ENCODE results near the gene IGLL1.
A peak's percentile ranks its signal among the peaks of the same experiment; 100 is the strongest.

IGLL1 gene

GRCh38 chr22:23571486-23571885 lies 8.6 kb downstream of the IGLL1 start:
- TF ChIP-seq CTCF (IDR thresholded peaks at IDR 0.05; ENCODE audit: low read depth, low read length) = no peak

GRCh38 chr22:23570681-23571080 lies 9.4 kb downstream of the IGLL1 start:
- Histone ChIP-seq H3K27me3 (no peaks in the 10 kb centered on the region), H3K4me1 (no peaks in the 10 kb centered on the region)

More at GRCh38 chr22:23571486-23571885, 8.6 kb downstream of the IGLL1 start:
- H3K36me3 ChIP-seq = no peaks in the 10 kb centered on the region
- no peaks in the 10 kb centered on the region for H3K4me1 ChIP-seq
- no peak overlapping the region for H3K4me3 ChIP-seq (ENCODE audit: low read depth, low read length)
- no peaks in the 10 kb centered on the region for H3K27me3 ChIP-seq
- no peaks in the 10 kb centered on the region for H3K9me3 ChIP-seq
- no peak for DNase-seq

GRCh38 chr22:23569716-23570115 lies 10.4 kb downstream of the IGLL1 start:
- no peak for TF ChIP-seq CTCF (IDR thresholded peaks at IDR 0.05; ENCODE audit: low read depth, low read length)
- no peaks in the 10 kb centered on the region for H3K27me3 ChIP-seq
- H3K9me3 ChIP-seq = no peaks in the 10 kb centered on the region
- H3K4me3 ChIP-seq (ENCODE audit: low read depth, low read length) = no peak overlapping the region
- no peaks in the 10 kb centered on the region for H3K36me3 ChIP-seq
- H3K4me1 ChIP-seq = no peaks in the 10 kb centered on the region
- no peak for DNase-seq

More at GRCh38 chr22:23570681-23571080, 9.4 kb downstream of the IGLL1 start:
- no peak for TF ChIP-seq CTCF (IDR thresholded peaks at IDR 0.05; ENCODE audit: low read depth, low read length)
- H3K9me3 ChIP-seq = no peaks in the 10 kb centered on the region
- no peak overlapping the region for H3K4me3 ChIP-seq (ENCODE audit: low read depth, low read length)
- no peaks in the 10 kb centered on the region for H3K36me3 ChIP-seq
- no peak for DNase-seq

GRCh38 chr22:23569291-23569690 lies 10.8 kb downstream of the IGLL1 start:
- H3K36me3 ChIP-seq = no peaks in the 10 kb centered on the region
- no peak overlapping the region for H3K4me3 ChIP-seq (ENCODE audit: low read depth, low read length)
- no peaks in the 10 kb centered on the region for H3K27me3 ChIP-seq
- no peaks in the 10 kb centered on the region for H3K4me1 ChIP-seq
- H3K9me3 ChIP-seq = no peaks in the 10 kb centered on the region
- DNase-seq = no peak
- no peak for TF ChIP-seq CTCF (IDR thresholded peaks at IDR 0.05; ENCODE audit: low read depth, low read length)

GRCh38 chr22:23566705-23567475 lies 13.2 kb downstream of the IGLL1 start:
- no peak for TF ChIP-seq CTCF (IDR thresholded peaks at IDR 0.05; ENCODE audit: low read depth, low read length)
- Histone ChIP-seq H3K4me1 (no peaks in the 10 kb centered on the region), H3K27me3 (no peaks in the 10 kb centered on the region), H3K36me3 (no peaks in the 10 kb centered on the region), H3K9me3 (no peaks in the 10 kb centered on the region), H3K4me3 (ENCODE audit: low read depth, low read length) (peak overlapping the region; percentile 40)
- no peak for DNase-seq

GRCh38 chr22:23565915-23566704 lies 14.0 kb downstream of the IGLL1 start:
- Histone ChIP-seq H3K9me3 (no peaks in the 10 kb centered on the region), H3K36me3 (no peaks in the 10 kb centered on the region), H3K4me3 (ENCODE audit: low read depth, low read length) (peak overlapping the region; percentile 60), H3K27me3 (no peaks in the 10 kb centered on the region), H3K4me1 (no peaks in the 10 kb centered on the region)
- TF ChIP-seq CTCF (IDR thresholded peaks at IDR 0.05; ENCODE audit: low read depth, low read length) = no peak
- DNase-seq = peak; percentile 51
